Measurements from ENCODE around the gene FAM43A.

GRCh38 chr3:194723846-194724618 lies 38.3 kb downstream of the FAM43A start:
- TF ChIP-seq, protein P1, sequence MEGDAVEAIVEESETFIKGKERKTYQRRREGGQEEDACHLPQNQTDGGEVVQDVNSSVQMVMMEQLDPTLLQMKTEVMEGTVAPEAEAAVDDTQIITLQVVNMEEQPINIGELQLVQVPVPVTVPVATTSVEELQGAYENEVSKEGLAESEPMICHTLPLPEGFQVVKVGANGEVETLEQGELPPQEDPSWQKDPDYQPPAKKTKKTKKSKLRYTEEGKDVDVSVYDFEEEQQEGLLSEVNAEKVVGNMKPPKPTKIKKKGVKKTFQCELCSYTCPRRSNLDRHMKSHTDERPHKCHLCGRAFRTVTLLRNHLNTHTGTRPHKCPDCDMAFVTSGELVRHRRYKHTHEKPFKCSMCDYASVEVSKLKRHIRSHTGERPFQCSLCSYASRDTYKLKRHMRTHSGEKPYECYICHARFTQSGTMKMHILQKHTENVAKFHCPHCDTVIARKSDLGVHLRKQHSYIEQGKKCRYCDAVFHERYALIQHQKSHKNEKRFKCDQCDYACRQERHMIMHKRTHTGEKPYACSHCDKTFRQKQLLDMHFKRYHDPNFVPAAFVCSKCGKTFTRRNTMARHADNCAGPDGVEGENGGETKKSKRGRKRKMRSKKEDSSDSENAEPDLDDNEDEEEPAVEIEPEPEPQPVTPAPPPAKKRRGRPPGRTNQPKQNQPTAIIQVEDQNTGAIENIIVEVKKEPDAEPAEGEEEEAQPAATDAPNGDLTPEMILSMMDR (conservative IDR thresholded peaks at IDR 0.05; ENCODE audit: low read length), result no peak
- no peak for TF ChIP-seq EZH2phosphoT487 (IDR thresholded peaks at IDR 0.05; ENCODE audit: borderline replicate concordance)

All from Loucy (cell line).